GM18499 (cell line): ENCODE measurements around the gene NMNAT2.

Experiments
- ATAC-seq: cut with Tn5 transposase; IDR thresholded peaks from one replicate; pipeline ENCODE4 v1.9.1; 2021; ENCODE audit warnings: moderate number of reproducible peaks; ENCODE audit not compliant: insufficient read depth, unreplicated experiment

Gene NMNAT2

DNA sequence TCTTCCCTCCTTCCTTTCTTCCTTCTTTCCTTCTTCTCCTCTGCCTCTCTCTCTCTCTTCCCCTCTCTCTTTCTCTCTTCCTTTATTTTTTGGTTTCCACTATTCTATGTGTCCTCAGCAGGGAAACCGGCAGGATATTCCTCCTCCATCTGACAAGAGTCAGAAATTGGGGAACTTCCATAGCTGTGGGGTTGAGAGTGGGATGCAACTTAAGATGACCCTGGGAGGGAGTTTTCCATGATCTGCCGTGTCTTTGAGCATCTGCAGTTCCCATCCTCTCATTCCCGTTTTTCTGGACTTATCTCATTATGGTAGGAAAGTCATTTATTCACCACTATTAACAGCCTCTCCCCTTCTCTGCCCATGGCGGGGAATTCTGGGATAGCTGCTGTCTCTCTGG, 98.6 kb downstream of the NMNAT2 start:
- ATAC-seq, result no peak

- ATAC-seq, result no peak
Measured at GRCh38 chr1:183319051-183319450, 99.1 kb downstream of the NMNAT2 start.

GRCh38 chr1:183318433-183318832, 99.7 kb downstream of the NMNAT2 start:
- no peak for ATAC-seq

DNA sequence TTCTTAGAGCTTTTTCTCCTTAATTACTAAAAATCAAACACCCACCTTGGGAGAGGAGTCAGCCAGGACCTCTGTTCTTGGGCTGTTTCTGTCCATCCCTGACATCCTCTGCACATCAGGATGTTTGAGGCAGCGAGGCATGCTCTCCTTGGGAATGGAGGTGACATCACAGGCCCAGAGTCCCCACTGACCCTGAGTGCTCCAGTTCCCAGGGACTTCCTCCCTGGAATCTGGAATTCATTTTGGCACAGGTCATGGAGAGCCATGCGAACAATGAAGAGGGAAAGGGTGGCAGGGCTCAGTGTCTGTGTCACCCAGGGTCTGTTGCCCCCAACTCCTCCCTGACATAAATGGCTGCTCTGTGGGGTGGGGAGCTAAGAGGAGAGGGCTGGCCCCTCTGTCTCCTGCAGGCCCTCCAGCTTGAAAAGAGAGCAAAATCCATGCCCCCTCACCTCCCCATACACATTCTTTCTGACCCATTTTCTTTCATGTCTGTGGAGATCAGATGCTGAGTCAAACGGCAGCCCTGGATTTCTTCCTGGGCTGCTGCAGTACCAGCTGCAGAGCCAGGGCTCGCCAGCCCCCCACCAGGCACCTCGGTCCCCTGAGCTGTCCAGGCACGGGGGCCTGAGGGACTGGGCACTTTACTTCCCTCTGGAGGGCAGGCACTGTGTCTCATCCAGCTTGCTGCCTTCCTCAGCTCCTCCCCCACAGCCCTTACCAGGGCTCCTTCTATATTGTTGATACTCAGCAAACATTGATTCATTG, 102.0 kb downstream of the NMNAT2 start:
- ATAC-seq, result no peak

DNA sequence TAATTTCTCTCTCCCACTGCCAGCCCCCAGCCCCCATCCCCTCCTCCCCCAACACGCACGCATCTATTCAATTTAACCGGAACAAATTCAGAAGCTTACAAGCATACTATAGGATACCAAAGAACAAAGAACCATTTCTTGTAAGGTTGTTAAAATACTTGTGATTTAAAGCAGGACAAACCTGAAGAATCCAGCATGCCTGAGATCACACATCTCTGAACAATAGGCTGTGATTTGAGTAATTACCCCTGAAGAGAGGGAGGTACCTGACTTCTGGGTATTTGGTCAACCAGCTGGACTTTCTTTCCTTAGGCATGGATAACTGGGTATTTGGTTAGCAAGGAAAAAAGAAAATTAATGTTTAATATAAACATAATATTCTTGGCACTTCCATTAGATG, 105.1 kb downstream of the NMNAT2 start:
- no peak for ATAC-seq

DNA sequence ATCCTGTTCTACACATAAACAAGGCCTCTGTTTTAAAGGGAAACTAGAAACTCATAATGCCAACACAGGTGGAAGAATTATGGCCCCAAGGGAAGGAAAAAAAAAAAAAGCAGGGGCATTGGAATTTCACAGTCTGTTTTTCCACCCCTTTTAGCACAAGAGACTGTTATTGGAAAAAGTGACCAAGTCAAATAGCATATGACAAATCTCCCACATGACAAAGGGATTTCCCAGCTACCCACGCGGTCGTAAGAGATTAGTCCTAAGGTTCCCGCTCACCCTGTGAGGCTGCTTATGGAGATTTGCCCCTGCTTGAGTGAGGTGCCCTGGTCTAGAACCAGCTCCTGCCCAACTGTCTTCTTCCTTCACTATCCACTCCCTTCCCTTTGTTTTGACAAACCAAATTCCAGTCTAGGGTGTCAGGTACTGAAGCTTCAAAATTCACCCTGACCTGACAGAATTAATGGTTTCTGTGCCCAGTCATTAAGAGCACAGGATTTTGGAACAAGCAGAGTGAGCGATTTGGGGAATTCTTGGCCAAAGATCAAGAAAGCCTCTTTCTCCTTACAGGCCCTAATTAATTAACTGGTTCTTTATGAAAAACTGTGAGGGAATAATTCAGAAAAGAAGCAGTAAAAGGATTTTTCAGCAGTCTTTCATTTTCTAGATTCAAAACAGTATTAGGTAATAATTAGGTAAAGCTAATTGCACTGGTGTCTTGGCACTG, 107.3 kb downstream of the NMNAT2 start:
- ATAC-seq, result no peak

DNA sequence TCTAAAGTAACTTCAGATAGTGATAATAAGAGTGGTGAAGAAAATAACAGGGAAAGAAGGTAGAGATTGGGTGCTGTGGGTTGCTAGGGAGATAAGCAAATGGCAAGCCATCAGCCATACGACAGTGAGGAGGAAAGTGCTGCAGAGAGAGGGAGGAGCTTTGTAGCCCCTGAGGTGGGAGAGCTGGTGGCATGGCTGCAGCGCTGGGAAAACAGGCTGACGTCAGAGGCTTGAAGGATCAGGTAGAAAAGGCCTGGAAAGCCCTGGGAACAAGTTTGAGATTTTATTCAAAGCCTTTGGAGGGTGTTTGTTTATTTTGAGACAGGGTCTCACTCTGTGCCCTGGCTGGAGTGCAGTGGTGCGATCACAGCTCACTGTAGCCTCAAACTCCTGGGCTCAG, 109.5 kb downstream of the NMNAT2 start:
- no peak for ATAC-seq

- no peak for ATAC-seq
Measured at GRCh38 chr1:183306317-183307042, 111.7 kb downstream of the NMNAT2 start.

DNA sequence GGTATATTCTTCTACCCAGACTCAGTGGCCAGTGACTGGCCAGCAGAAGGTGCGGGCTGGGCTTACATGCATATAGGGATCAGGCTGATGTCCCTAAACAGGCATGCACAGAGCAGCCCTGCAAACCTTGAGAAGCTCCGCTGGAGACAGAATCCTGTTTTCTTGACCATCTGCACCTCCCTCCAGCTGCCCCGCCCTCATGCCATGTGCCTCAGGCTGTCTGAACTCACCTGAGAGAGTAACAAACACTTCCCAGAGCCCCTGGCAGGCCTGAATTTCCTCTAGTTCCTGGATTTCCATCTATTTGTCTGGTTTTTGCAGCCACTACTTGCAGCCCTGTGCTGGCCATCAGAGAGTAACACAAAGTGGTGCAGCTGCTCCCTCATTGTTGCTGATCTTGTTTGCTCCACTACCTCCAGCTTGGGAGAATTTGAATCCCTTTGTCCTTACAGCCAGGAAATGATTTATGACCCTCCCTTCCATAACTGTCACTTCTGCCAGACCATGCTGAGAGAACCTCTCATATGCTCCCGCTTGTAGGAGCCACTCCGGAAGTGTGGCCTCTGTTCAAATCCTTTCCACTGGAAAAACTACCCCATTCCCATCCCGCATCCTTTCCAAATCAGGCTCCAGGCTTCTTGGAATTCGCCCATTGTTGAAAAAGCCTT, 113.6 kb downstream of the NMNAT2 start:
- no peak for ATAC-seq

DNA sequence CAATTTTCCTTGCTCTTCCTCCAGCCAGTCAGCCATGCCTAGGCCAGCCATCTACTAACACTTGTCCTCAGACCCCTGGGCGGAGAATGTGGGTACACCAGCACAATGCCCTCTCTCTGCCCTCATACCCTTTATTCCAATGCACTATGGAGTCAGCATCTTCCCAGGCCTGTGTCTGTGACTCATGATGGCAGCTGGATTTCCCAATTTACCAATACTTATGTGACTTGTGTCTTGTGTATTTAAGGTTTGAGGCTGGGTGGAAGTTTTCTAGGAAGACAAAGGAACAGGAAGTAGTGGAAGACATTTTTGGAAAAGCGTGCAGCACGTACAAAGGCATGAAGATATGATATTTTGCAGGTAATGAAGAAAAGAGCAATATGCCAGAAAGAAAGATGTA, 114.3 kb downstream of the NMNAT2 start:
- no peak for ATAC-seq

GRCh38 chr1:183303323-183303645, 114.9 kb downstream of the NMNAT2 start:
- ATAC-seq, result no peak

DNA sequence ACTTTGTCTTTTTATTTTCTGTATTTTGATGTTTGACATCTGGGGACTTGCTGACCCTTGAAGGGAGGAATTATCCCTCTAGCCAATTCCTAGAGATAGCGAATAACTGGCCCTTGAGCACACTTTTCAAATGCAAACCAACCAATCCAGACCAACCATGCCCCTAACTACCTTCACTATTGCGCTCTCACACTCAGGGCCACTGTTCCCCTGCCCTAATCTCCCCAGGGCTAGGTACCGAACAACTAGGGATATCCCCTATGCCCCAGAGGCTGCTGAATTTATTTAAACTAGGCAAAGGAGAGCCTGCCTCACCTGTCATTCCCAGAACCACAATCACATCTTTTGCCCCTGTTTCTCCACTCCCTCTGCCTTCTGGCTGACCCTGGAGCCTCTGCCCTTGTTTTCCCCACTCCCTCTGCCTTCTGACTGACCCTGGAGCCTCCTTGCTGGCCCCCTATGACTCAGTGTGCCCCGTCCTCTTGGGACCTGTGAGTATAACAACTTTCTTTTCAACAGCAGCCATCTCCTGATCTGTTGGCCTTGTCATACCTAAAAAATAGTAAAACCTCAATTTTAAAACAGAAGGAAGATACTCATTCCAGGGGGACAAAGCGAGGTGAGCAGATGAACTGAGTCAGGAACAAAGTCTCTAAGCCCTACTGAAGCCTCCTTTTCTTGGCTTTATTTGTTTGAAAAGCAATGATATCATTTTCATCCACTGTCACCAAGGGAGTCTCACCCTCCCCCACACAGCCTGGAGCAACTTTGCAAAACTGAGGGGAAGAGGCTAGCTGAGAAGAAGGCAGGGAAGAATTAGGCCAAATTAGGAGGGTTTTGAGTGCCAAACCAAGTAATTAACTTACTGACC, 115.5 kb downstream of the NMNAT2 start:
- no peak for ATAC-seq

DNA sequence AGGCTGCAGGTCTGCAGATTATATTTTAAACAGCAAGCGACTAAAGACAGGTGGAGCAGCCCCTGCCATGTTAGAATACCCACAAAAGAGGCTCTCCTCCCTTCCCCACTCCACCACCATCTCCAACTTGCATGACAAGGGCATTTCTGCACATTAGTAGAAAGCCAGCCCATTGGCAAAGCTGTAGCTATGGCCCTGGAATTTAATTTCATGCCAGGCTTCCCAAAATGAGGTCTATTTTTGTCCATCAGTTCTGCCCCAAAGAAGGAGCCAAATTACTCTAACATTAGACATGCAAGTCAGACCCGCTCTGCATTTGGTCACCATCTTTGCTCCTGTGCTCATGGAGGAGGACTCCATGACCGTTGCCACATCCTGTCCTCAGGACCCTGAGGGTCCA, 116.9 kb downstream of the NMNAT2 start:
- no peak for ATAC-seq

- ATAC-seq, result no peak
Measured at GRCh38 chr1:183300828-183301227, 117.4 kb downstream of the NMNAT2 start.

- no peak for ATAC-seq
Measured at GRCh38 chr1:183300395-183300794, 117.8 kb downstream of the NMNAT2 start.

DNA sequence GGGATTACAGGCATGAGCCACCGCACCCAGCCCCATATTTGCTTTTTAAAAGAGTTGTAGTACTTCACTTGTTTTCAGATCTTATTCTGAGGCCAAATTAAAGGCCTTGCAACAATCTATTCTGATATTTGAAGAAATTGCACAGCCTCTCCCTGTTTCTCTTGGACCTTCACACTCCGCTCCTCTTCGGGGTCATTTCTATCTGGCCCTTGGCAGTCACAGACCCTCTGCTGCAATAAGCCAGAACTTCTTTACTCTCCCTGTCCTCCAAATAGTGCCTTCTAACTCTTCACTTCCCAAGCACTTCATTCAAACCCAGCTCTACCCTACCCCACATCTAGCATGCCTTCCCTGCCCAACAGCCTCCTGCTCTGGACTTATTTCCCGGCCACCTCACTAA, 121.4 kb downstream of the NMNAT2 start:
- ATAC-seq, result no peak

- no peak for ATAC-seq
Measured at GRCh38 chr1:183295521-183295920, 122.7 kb downstream of the NMNAT2 start.

DNA sequence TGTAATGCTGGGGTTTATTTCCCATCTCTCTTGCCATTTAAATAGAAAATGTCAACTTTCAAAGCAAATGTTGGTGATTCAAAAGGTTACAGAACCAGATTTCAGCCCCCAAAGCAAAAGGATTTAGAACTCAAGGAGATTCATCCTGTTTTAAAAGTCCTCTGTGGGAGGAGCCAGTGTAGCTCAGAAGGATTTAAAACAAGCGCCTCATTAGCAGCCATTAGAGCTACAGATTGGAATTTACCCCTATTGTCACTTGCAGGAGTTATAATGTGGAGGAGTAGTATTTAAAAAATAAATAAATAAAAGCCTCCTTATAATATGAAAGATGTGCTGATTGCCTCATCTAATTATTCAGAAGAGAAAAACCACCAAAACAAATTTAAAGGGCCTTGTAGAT, 124.3 kb downstream of the NMNAT2 start:
- no peak for ATAC-seq

GRCh38 chr1:183293241-183293640, 124.9 kb downstream of the NMNAT2 start:
- ATAC-seq, result no peak
